A549 treated with Mapracorat at 1 μM for 4 hours (cell line): ENCODE results near the gene ESPN. TPM values are rescaled to one million over a fixed set of nuclear protein-coding genes. Genes with fewer than 3 reads are reported as not detected.

ENCODE experiments used
- total RNA-seq: library from RNA; stranded (reverse); fragments of 200-300 nt; extraction: Qiagen RNA extraction; gene quantifications from 5 replicates; pipeline ENCODE4 v1.2.3, GENCODE V29; 2022

Gene ESPN
- 0.55 to 1.0 TPM (median 0.68 TPM) in 5 replicates for total RNA-seq

GRCh38 chr1:6424619-6425593 is at the start of gene ESPN:
Gene ESPN (plus strand): TSS chr1:6424776. CDS start chr1:6424956, 180 bp downstream.

GRCh38 chr1:6393400-6394187 is 31.0 kb upstream of the ESPN start, which contains the start of gene ACOT7:
Gene ACOT7 (minus strand): TSS chr1:6393767. CDS start chr1:6393399, 368 bp downstream.

GRCh38 chr1:6419804-6420453 is 4.6 kb upstream of the ESPN start, which contains the start of gene HES2:
Gene HES2 (minus strand): TSS chr1:6419919. CDS start chr1:6419820, 99 bp downstream.

GRCh38 chr1:6466023-6466422 is 41.4 kb downstream of the ESPN start, which contains the start of gene TNFRSF25:
Gene TNFRSF25 (minus strand): TSS chr1:6466173. CDS start chr1:6466107, 66 bp downstream.

GRCh38 chr1:6491480-6491962 is 66.9 kb downstream of the ESPN start, which contains the start of gene PLEKHG5:
Gene PLEKHG5 (minus strand): TSS chr1:6491667. CDS start chr1:6477571, 14,096 bp downstream.

Other genes with a start within 250 kb of the ESPN start
- gene CHD5, start 244.5 kb upstream of the ESPN start, total RNA-seq, result 1.2 to 2.5 TPM (median 1.4 TPM) in 5 replicates
- 338 to 484 TPM (median 438 TPM) in 5 replicates for gene RPL22, start 225.2 kb upstream of the ESPN start, total RNA-seq
- 7.9 to 17.0 TPM (median 14.1 TPM) in 5 replicates for gene RNF207, start 218.7 kb upstream of the ESPN start, total RNA-seq
- gene ICMT, start 188.8 kb upstream of the ESPN start, total RNA-seq, result 48.0 to 61.3 TPM (median 58.5 TPM) in 5 replicates
- not detected in 5 replicates for gene HES3, start 180.6 kb upstream of the ESPN start, total RNA-seq
- gene GPR153, start 163.7 kb upstream of the ESPN start, total RNA-seq, result 2.6 to 3.7 TPM (median 3.4 TPM) in 5 replicates
- gene ACOT7, start 31.0 kb upstream of the ESPN start, total RNA-seq, result 68.7 to 103 TPM (median 91.2 TPM) in 5 replicates
- gene HES2, start 4.9 kb upstream of the ESPN start, total RNA-seq, result 2.6 to 5.7 TPM (median 5.2 TPM) in 5 replicates
- gene TNFRSF25, start 41.4 kb downstream of the ESPN start, total RNA-seq, result 2.3 to 4.9 TPM (median 3.4 TPM) in 5 replicates
- gene PLEKHG5, start 66.9 kb downstream of the ESPN start, total RNA-seq, result 2.6 to 4.9 TPM (median 3.3 TPM) in 5 replicates
- gene NOL9, start 129.7 kb downstream of the ESPN start, total RNA-seq, result 3.5 to 4.9 TPM (median 3.9 TPM) in 5 replicates
- gene TAS1R1, start 130.5 kb downstream of the ESPN start, total RNA-seq, result not detected in 5 replicates
- 12.0 to 18.4 TPM (median 17.1 TPM) in 5 replicates for gene ZBTB48, start 155.2 kb downstream of the ESPN start, total RNA-seq
- gene KLHL21, start 178.1 kb downstream of the ESPN start, total RNA-seq, result 14.9 to 25.9 TPM (median 21.8 TPM) in 5 replicates
- gene PHF13, start 189.0 kb downstream of the ESPN start, total RNA-seq, result 8.0 to 11.6 TPM (median 9.5 TPM) in 5 replicates
- 14.3 to 18.9 TPM (median 16.6 TPM) in 5 replicates for gene THAP3, start 200.1 kb downstream of the ESPN start, total RNA-seq